NCI-H1694 (cell line): ENCODE measurements around the gene TOR1AIP1.
"Not testable (repeated sequence)": the region's sequence is repeated elsewhere in the genome, so short reads cannot be mapped to it uniquely, and the experiment has no call there.

Experiments
- DNase-seq: peaks from one replicate; lab custom pipeline; 2025; lab: John Stamatoyannopoulos, UW

TOR1AIP1 gene, protein sequence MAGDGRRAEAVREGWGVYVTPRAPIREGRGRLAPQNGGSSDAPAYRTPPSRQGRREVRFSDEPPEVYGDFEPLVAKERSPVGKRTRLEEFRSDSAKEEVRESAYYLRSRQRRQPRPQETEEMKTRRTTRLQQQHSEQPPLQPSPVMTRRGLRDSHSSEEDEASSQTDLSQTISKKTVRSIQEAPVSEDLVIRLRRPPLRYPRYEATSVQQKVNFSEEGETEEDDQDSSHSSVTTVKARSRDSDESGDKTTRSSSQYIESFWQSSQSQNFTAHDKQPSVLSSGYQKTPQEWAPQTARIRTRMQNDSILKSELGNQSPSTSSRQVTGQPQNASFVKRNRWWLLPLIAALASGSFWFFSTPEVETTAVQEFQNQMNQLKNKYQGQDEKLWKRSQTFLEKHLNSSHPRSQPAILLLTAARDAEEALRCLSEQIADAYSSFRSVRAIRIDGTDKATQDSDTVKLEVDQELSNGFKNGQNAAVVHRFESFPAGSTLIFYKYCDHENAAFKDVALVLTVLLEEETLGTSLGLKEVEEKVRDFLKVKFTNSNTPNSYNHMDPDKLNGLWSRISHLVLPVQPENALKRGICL

DNA sequence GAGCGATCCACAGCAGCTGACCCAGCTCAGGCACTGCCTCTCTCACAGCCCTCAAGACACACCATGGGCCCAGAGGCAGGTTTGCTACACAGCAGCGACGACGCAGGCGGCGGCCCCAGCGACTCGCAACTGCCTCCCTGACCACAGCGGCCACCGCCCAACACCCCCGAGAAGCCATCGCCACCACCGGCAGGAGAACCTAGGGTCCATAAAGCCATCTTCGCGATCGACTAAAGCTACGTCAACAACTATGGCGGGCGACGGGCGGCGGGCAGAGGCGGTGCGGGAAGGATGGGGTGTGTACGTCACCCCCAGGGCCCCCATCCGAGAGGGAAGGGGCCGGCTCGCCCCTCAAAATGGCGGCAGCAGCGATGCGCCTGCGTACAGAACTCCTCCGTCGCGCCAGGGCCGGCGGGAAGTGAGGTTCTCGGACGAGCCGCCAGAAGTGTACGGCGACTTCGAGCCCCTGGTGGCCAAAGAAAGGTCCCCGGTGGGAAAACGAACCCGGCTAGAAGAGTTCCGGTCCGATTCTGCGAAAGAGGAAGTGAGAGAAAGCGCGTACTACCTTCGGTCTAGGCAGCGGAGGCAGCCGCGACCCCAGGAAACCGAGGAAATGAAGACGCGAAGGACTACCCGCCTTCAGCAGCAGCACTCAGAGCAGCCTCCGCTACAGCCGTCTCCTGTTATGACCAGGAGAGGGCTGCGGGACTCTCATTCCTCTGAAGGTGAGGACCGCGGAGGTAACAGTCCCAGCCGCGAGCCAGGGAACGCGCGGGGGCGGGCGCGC lies at the start of gene TOR1AIP1:
TOR1AIP1 (plus strand) TSS at position 33 of the 787 bp plus-strand sequence; CDS start at position 251, 218 bp downstream.
- peak; percentile 99 for DNase-seq

DNA sequence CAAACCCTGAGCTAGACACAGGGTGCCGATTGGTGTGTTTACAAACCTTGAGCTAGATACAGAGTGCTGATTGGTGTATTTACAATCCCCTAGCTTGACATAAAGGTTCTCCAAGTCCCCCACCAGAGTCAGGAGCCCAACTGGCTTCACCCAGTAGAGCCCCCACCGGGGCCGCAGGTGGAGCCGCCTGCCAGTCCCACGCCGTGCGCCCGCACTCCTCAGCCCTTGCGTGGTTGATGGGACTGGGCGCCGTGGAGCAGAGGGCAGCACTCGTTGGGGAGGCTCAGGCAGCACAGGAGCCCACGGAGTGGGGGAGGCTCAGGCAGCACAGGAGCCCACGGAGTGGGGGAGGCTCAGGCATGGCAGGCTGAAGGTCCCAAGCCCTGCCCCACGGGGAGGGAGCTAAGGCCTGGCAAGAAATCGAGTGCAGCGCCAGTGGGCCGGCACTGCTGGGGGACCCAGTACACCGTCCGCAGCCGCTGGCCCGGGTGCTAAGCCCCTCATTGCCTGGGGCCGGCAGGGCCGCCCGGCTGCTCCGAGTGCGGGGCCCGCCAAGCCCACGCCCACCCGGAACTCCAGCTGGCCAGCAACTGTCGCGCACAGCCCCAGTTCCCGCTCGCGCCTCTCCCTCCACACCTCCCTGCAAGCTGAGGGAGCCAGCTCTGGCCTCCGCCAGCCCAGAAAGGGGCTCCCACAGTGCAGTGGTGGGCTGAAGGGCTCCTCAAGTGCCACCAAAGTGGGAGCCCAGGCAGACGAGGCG lies 45.2 kb upstream of the TOR1AIP1 start:
- not testable (repeated sequence) for DNase-seq

DNA sequence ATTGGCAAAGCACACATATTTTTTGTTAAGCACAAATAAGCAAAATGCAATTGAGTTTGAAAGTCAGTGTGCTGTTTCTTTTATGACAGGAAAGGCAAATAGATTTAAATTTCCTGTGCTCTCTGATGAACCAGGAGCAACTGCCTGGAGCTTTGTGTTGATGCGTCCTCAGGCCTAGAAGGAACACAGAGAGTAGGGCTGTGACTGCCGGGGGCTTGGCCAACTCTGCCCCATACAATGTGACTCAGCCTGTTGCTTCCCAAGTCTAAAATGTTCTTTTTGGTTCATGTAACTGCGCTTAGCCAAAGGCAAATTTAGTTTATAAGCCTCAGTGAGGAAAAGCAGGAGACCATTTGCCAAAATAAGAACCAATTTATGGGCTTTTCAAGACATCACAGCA lies 42.0 kb upstream of the TOR1AIP1 start:
- no peak for DNase-seq

DNA sequence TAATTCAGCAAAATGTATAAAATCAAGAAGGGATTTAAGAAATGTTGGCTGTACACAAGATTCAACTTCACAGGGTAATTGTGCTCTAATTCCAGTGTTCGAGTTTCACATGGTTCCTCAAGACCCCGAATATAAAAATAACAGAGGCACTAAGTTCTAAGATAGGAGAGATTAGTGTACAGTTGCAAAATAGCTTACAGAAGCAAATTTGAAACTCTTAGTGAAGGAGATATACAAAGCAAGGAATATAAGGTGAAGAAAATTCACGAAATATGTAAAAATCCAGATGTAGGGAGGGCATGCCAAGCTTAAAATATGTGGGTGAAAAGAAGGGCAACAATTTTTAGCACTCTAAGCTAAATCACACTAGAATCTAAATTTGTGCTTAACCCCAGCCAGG lies 33.9 kb upstream of the TOR1AIP1 start:
- no peak for DNase-seq

DNA sequence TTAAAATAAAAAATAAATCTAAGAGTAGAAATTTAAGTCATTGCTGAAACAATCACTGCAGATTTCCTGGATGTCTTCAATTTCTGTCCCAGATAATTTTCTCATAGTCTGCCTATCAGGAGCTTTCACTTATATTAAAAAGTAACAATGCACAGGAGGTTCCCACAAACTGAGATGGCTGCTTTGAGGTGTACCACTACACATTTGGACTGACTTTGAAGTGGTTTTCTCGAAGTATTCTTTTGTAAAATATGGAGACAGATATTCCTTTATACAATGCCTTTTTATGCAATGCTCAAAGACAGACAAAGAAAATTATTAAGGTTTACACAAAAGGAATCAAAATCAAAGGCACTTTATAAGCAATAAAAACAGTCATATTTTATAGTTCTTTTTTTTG lies 29.0 kb upstream of the TOR1AIP1 start:
- DNase-seq = no peak

DNA sequence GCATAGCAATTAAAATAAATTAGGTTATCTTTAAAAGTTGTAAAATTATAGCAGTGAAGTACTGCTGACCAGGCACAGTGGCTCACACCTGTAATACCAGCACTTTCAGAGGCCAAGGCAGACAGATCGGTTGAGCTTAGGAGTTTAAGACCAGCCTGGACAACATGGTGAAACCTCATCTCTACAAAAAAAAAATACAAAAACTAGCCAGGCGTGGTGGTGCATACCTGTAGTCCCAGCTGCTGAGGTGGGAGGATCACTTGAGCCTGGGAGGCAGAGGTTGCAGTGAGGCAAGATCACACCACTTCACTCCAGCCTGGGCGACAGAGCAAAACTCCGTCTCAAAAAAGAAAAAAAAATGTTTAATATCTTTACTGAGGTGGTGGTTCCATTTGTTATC lies 26.3 kb upstream of the TOR1AIP1 start:
- DNase-seq = not testable (repeated sequence)

DNA sequence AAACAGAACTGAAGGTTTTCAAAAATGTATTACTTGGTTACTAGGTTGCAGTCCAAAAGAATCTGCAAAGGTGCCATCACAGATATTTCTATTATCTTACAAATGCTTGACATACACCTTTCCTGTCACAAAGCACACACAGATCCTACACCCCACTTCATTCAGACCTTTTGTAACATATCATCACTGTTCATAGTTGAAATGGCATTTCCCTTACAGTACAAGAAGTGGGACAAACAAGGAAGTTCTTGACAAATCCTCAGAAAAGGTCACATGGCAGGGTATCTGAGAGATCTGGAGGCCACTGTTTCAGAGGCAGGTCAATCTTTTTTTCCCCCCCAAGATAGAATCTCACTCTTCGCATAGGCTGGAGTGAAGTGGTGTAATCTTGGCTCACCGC lies 25.8 kb upstream of the TOR1AIP1 start:
- DNase-seq = no peak

DNA sequence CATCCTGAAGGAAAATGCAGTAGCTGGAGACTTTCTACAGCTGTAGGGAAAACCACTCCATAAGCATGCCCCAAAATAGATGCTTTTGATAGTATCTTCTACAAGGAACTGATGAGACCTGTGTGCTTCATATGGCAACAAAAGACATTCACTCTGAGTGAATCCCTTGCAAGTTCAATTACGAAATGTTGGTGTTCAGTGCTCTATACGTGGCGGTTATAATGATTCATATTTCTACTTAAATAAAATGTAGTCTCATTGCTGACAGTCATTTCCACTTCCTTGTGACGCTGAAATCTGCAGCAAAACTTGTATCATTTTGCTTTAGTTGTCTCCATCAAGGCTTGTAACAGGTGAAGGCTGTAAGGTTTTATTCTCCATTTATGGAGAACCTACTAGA lies 25.1 kb upstream of the TOR1AIP1 start:
- no peak for DNase-seq

DNA sequence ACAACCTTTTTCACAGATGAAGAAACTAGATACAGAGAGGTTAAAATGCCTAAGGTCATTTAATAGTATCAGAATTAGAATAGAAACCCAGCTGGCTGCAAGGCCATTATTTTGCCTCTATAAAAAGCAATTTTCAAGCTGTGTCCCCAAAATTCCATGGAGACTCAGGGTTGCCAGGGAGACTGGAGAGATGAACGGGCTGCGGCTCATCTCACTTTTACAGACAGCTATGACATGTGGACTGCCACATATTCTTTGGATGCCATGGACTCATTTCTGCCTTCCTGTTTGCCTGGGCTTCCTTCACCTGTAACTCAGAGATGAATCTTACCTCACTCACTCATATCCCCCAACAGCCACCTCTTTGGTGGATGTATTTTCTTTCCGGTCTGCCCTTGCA lies 21.4 kb upstream of the TOR1AIP1 start:
- DNase-seq = no peak

DNA sequence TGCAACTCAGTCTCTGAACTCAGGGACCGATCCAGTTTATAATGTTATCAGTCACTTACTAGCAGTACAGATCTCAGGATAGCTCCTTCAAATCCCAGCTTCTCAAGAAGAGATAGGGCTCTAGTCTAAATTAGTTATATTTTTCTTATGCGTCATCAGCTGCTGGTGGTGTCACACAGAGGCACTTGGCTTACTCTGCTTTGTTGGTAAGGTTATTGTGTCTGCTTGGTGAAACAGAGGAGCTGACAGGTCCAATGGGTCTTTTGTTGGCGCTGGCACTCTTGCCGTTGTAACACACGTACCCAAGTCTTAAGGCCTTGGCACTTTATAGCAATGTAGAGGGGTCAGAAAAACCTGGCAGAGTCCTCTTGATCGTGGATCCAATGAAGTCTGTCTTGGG lies 16.7 kb upstream of the TOR1AIP1 start:
- no peak for DNase-seq

DNA sequence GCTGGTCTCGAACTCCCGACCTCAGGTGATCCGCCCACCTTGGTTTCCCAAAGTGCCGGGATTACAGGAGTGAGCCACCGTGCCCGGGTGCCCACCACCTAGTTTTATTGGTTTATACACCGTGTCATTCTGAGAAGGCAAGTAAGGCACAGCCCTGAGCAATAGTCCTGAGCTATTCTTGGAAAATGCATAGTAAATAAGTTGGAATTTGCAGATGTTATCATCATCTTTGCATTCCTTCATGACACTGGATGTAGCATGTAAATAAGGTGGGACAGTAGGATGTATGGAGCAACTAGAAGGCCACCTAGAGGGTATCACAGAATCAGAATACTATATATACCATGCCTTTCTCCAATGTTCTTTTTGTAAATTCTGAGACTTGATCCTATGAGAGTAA lies 15.5 kb upstream of the TOR1AIP1 start:
- no peak for DNase-seq

DNA sequence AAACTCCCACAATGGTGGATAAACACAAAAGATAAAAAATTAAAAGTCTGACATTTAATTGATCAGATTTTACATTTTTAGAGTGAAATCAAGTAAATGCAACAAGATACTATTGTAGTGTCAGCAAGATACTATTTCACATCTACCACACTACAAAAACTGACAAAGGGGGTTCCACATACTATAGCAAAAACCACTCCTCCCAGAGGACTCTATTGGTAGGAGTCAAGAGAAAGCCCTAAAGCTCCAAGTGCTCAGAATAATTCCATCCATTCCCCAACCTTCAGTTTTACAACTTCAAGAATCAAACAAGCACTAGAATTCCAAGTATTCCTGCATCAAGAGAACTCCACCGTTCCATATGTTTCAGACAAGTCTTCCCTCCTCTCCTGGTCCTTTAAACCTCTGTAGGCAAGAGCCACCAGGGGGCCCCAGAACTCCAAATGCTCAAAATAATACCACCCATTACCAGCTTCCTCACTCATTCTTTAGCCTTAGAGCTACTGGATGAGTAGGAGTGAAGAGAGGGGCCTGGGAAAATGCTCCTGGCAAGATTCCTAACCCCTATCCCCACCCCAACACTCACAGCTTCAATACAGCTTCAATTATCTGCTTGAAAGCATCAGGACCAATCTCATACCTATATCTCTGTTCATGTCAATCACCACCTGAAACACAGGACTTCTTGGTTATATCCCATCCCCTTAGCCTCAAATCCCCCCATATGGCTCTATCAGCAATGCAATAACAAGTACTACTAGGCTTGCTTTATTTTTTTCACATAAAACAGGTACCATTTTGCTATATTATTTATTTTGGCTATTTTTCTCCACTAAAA lies 14.4 kb upstream of the TOR1AIP1 start:
- peak; percentile 58 for DNase-seq

DNA sequence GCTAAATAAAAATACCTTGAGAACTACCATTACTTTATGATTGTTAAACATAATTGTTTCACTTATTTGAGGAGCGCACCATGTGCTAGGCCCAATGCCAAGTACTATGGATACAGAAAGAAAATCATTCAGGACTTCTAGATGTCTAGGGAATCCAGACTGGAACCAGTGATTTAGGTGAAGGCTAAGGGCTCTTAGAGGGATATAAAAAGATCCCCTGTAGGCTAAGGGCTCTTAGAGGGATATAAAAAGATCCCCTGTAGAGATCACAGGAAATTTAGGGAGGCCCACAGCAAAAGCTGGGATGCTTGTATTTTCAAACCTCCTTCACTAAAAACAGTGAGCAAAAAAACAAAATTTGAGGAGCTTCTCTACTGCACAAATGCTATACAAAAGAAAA lies 11.2 kb upstream of the TOR1AIP1 start:
- DNase-seq = no peak

DNA sequence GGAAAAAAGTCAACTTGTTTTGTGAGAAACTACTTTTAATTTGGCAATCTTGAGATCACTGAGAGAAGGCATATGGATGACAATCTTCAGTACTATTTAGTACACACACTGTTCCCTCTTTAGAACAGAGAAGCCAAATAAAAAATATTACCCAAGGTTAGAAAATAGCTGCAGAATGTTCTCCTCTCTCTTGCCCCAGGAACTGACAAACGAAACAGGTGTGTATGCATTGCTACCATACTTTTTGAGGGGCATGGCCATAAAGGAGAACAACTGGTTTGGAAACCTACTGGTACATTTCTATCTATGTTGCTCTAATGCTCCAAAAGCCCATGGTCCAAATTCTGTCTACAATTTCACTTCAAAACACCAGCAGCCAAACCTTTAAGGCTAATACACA lies 10.1 kb upstream of the TOR1AIP1 start:
- no peak for DNase-seq

DNA sequence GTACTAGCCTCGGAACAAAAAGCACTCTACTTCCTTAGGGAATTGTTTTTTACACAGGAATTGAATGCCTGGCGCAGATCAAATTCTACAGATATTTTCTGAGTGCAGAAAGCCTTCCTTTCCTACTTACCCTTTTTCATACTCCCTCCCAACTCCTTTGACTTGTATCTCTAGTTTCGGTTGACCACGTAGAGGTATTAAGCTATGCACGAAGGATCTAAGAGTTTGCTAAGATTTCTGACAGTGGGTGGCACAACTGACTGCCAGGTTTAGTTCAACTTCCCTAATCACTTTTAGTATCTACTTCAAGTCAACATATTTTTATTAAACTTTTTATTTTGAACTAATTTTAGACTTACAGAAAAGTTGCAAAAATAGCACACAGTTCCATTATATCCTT lies 9.5 kb upstream of the TOR1AIP1 start:
- no peak for DNase-seq

DNA sequence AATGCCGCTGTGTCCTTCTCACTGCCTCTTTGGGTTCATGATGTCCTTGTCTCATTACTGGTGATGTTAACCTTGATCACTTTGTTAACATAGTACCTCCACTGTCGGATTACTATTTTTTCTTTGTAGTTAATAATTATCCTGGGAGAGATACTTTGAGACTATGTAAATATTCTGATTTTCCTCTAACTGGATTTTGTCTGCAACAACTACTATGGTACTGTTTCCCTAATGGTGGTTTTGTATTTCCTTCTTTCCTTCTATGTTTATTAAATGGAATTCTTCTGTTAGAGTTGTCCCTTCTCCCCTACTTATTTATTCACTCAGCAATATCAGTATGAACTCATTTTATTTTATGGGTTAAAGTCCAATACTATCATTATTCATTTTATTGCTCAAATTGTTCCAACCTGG lies 8.6 kb upstream of the TOR1AIP1 start:
- no peak for DNase-seq

DNA sequence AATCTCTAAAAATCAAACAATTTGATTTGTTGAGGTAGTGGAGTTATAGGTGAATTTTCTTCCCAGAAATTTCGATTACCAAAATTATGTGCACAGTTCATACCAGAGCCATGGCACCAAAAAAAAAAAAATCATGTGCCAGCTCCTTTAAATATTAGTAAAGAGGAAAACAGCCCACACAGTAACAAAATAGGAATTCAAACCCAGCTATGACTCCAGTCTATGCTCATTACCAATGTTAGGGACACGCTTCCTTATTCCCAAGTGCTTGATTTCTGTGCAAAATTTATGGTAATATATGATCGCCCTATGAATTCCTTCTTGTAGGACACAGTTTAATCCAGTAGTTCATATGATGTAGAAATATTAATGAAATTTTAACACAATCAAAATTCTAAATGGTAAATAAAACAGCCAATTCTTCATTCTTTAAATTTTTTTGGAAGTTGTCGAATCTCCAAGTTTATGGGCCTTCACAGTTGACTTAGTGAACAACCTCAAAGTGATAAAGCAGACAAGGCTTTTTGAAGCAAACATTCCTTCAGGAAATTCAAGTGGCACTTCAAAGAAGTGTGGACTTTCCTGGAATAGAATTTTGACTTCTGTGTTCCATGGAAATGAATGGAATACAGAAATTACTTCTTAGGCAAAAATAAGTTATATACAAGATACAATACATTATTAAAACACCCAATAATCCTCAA lies 6.3 kb upstream of the TOR1AIP1 start:
- no peak for DNase-seq

DNA sequence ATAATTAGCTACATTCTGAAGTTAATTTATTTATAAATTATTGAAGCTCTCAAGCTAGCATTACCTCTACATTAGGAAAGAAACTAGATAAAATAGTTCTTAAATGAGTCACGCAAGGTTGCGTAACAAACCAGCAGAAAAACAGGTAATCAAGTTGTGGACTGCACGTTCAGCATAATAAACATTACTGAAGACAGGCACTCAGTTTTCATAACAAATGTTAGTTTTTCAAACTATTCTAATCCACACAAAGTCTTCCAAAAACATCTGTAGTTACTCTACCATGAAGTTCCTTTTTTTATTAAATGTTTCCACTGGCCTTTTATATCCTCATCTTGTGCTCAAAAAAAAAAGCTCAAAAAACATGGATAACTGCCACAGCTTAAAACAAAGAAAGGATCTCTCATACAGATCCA lies 5.8 kb upstream of the TOR1AIP1 start:
- DNase-seq = no peak

DNA sequence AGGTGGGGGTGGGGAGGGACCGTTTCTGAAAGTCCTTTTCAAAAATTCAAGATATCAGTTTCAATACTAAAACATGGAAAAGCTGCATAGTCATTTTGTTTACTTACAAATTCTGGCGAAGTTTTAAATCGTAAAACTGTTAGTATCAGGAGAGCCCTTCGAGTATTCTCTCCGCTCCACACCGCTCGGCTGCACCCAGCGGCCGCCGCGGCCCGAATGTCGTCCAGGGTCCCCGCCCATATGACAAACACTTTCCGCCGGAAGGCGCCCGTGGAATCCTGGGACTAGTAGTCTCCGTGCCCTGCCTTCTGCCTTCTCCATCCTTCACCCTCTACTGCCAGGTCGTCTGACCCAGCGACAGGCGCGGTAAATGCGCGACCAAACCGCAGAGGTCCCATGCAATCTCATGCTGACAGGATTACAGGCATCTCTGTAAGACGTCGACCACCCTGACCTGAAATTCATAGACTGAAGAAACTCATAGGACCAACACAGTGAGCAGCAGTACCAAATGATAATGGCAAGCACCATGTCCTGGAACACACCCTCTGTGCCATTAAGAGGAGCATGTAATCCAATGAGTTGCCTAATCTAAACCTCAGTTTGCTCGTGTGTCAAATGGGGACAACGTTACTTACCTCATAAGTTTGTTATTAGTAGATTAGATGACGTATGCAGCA lies 4.4 kb upstream of the TOR1AIP1 start, which contains the start of gene TOR1AIP2:
TOR1AIP2 (minus strand) TSS at position 218 of the 680 bp plus-strand sequence. CDS start 25,138 bp downstream, outside the sequence.
- peak; percentile 88 for DNase-seq

DNA sequence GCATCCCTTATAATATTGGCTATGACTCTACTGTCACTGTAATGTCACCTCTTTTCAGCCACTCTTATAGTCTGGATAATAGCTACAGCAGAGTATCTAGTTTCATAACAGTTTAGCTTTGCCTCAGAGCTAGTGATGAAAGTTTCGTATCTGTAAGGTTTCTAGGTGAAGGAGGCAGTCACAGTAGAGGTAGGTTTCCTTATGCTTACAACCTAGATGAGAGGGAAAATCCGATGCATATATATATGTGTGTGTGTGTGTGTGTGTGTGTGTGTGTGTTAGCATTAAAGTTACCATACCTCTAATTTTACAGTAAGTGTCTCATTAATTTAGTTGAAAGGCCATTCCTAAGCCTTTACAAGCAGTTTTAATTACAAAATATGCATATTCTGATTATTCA lies 2.3 kb upstream of the TOR1AIP1 start:
- DNase-seq = no peak
